Skin epidermis (tissue), 12 donors: ENCODE results near the gene RAD52.

Experiments used
- H3K27ac ChIP-seq, 21 experiments: fragments of 200-600 bp; sonication (generic) in 11 of 21; one replicate each; pipeline ENCODE4 v1.5.0; 2020; ENCODE audit warnings: mild to moderate bottlenecking in 3 of 21, inconsistent platforms in 2 of 21, moderate library complexity in 2 of 21
- H3K4me3 ChIP-seq, 7 experiments: fragments of 200-600 bp; sonication (generic) in 2 of 7; one replicate each; pipeline ENCODE4 v1.5.0; 2020; ENCODE audit warnings: inconsistent platforms in 2 of 7, mild to moderate bottlenecking in 2 of 7, moderate library complexity in 1 of 7

Gene RAD52

GRCh38 chr12:949453-950191 is at the start of gene RAD52:
Gene RAD52 (minus strand): TSS chr12:949694. CDS start chr12:933058, 16,636 bp downstream.
- Histone ChIP-seq H3K4me3 (peak within 1 kb of the TSS; percentile 65 to 83 (median 70)), H3K27ac (peak within 1 kb of the TSS; percentile 76 to 95 (median 91))

DNA sequence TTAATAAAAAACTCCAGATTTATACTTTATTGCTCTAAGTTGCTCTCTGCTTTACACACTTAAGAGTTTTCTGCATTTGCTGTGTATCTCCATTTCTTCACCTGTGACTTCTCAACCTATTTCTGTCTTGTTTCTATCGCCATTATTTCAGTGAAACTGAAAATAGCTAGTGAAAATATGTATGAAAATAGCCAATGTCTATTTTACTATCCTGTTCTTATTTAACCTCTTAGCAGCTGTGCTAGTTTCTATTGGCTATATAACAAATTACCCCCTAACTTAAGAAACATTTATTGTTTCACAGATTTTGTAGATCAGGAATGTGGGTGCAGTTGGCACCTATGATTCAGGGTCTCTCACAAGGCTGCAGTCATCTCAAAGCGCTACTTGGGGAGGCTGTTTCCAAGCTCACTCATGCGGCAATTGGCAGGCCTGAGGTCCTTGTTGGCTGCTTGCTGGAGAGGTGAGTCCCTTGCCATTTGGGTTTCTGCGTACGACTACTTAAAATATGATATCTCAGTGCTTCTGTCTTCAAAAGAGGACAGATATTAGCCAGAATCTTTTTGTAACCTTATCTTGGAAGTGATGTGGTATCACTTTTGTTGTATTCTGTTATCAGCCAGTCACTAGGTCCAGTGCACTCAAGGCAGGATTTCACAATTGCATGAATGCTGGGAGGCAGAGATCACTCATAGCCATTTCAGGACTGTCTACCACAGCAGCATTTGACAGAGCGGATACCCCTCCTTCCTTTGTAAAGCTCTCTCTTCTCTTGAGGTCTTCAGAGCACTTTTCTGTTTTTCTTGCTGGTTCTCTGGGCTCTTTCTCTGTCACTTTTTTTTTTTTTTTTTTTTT is 48.8 kb upstream of the RAD52 start:
- Histone ChIP-seq H3K4me3 (no peak overlapping the region), H3K27ac (no peak overlapping the region)

- Histone ChIP-seq H3K27ac (no peak overlapping the region), H3K4me3 (no peak overlapping the region)
These were observed 48.0 kb upstream of the RAD52 start for GRCh38 chr12:997505-997904.

GRCh38 chr12:996881-997280 is 47.4 kb upstream of the RAD52 start:
- Histone ChIP-seq H3K4me3 (no peak overlapping the region), H3K27ac (no peak overlapping the region)

DNA sequence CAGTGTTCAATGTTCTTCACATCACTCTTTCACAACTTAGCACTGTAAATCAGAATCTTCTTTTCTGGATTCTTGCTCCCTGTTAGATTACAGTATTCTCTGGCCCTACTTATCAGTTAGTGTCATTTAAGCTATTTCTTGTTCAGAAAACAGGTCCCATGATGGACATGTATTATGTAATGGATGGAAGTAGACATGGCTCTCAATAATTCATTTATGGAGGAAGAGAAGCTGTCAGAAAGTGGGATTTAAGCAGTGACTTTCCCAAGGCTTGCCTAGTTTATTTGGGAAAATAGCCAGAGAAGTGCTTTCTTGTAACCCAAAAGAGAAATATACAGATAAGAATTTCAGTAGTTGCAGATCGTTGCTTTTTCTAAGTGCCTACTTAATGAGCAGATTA is 43.2 kb upstream of the RAD52 start:
- Histone ChIP-seq H3K4me3 (no peak overlapping the region), H3K27ac (peak overlapping the region in 2 of 21 experiments; percentile 98 to 99)

DNA sequence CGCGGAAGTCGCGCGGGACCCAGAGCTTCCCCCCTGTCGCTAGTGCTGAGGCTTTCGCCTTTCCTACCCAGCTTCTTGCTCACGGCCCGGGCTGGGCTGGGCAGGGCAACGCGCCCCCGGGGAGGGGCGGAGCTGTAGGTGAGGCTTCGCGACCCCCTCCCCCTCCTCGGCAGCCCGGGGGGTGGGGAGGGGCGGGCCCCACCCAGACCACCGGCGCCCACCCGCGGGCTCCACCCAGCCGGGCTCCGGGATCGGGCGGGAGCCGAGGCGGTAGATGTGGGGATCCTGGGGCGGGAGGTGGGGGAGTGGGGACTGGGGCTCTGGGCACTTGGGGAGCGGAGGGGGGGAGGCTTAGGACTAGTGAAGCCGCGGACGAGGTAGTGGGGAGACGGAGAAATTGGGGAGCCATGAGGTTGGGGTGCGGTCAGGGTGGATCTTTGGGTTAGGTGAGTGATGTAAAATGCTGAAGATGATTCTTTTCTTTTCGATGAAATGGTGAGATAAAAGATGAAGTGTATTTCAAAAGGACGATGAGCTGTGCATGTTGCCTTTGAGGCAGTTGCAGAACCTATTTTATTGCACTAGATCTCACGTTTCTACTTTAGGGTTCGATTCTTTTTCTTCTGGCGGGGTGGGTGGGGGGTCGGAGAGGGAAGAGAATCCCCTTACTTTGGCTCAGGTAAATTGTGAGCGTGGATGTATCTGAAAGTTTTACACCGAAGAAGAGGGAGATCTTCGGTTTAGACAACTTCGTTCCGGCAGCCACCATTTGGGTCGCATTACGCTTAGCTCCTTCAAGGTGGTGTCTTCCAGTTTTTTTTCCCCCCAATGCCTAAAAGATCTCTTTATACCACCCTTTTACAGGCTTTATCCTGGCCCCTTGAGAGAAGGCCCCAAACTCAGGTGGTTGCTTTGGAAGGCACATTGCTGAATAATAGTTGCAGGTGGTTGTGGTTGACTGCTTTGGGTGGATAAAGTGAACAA is 42.1 kb upstream of the RAD52 start:
- H3K27ac ChIP-seq = peak overlapping the region; percentile 87 to 100 (median 97)
- H3K4me3 ChIP-seq = peak overlapping the region; percentile 70 to 99 (median 93)

DNA sequence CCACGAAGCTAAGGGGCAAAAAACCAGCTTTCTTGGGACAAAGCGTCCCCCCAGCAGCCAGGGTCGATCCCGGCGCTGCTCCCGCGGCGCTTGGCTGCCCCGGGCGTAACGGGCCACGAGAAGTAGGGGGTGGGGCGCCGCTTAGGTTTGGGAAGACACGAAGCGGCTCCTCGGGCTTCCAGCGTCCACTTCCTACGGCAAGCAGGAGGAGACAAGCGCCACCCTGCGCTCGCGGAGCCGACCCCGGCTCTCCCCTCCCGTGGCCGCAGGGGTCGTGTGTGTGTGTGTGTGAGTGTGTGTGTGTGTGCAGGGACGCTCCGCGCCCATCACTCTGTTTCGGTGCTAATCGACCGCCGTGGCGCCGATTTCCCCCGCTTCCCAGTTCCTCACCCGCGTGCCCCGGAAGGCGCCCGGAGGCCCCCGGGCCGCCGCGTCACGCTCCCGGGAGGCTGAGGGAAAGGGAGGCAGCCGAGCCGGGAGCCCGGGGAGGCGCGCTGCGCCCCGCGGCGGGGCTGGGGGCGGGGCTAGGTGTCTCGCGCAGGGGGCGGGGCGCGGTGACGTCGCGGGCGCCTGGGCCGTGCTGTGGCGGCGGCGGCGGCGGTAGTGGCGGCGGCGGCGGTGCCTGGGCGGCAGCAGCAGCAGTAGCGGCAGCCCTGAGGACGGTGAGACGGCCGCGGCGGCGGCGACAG is 41.3 kb upstream of the RAD52 start, which contains the start of gene ERC1:
Gene ERC1, plus strand, starts transcription at position 563 of the 689 bp plus-strand sequence. CDS start 36,681 bp downstream, outside the sequence.
- Histone ChIP-seq H3K4me3 (peak within 1 kb of the TSS; percentile 70 to 99 (median 93)), H3K27ac (peak within 1 kb of the TSS; percentile 87 to 100 (median 97))

DNA sequence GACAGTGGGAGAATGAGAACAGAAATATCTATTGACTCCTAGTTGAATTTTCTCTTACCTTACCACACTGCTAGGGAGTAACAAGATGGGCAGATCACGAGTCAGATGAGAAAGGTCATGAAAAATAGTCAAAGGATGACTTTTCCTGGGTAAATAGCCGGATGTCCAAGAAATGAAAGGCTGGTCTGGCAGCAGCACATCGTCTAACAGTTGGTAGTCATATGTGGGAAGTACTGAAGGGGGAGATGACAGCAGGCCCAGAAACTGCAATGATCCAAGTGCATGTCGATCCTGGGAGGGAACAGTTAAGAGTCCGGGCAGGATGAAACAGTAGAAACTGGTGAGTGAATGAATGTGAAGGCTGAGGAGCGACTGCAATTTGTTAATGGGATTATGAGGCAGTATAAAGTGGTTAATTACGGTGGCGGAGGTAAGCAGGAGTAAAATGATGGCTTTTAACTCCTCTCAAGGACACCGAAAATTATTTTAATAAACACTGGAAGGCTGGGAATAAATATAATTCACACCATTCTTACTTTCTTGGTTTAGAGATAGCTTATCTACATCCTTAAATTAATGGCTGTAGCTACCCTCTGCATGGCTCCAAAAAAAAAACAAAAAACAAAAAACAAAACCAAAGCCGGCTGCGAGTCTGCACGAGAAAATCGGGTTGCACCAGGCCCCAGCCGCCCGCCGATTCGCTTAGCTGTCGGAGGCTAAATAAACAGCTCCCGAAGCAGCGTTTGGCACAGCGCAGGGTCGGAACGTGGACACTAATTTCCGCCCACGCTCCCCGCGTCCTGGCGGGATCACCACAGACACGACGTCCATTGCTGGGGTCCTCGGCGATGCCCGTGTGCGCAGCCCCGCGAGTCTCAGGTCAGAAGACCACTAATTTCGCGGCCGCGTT is 40.5 kb upstream of the RAD52 start:
- peak overlapping the region; percentile 87 to 100 (median 97) for H3K27ac ChIP-seq
- peak overlapping the region; percentile 70 to 99 (median 93) for H3K4me3 ChIP-seq

GRCh38 chr12:989051-989450 is 39.6 kb upstream of the RAD52 start:
- Histone ChIP-seq H3K4me3 (peak overlapping the region in 1 of 7 experiments; percentile 89), H3K27ac (peak overlapping the region in 13 of 21 experiments; percentile 87 to 100 (median 97))

DNA sequence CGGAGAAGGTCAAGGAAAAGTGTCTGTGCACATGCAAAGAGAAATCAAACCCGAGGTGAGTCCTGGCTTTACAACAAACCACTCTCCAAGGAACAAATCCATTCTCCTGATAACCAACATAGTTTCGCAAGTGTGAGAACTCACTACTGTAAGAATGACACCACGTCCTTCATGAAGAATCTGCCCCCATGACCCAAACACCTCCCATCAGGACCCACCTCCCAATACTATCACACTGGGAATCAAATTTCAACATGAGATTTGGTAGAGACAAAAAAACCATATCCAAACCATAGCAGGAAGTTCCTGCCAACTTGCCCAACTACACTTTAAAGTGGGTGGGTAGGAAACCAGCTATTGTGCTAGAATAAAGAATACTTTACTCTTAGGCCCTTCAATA is 39.2 kb upstream of the RAD52 start:
- H3K4me3 ChIP-seq = no peak overlapping the region
- H3K27ac ChIP-seq = peak overlapping the region in 6 of 21 experiments; percentile 87 to 98 (median 97)

DNA sequence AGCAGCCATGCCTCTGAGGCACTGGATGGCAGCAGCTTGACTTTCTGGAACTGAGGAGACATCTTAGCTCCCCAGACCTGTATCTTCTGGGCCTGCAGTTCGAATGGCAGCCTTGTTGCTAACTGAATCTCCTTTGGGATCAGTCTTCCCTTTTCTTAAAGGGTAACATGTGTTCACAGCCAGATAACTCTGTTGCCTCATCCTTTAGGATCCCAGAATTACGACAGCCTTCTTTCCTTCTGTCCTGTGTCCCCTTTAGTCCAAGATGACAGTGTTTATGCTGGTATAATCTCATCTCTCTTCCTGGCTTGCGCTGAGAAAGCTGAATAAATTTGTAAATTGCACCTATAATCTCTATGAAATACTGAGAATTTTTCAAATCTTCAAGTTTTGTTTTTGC is 32.5 kb upstream of the RAD52 start:
- no peak overlapping the region for H3K27ac ChIP-seq
- H3K4me3 ChIP-seq = no peak overlapping the region

GRCh38 chr12:981176-981828 is 31.8 kb upstream of the RAD52 start:
- Histone ChIP-seq H3K4me3 (no peak overlapping the region), H3K27ac (no peak overlapping the region)

- Histone ChIP-seq H3K4me3 (no peak overlapping the region), H3K27ac (no peak overlapping the region)
These were observed 29.9 kb upstream of the RAD52 start for GRCh38 chr12:979349-979748.

DNA sequence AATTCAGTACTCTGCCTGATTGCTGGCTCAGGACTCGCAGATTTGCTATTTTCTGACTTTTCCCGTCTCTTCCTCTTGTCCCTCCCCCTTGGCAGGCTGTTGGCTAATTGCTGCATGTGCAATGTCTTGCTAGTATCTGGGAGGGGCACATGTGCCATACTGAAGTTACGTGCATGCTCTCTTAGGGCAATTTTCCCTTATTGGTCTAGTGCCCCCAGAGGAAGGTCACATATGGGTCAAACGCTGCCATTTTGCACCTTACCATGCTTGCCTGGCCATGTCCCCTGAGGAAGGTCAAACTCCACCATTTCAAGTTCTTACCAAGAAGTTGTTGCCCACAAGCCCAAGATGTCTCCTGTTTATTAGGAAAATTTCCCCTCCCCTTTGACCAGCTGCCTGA is 27.7 kb upstream of the RAD52 start:
- H3K27ac ChIP-seq = no peak overlapping the region
- H3K4me3 ChIP-seq = no peak overlapping the region

DNA sequence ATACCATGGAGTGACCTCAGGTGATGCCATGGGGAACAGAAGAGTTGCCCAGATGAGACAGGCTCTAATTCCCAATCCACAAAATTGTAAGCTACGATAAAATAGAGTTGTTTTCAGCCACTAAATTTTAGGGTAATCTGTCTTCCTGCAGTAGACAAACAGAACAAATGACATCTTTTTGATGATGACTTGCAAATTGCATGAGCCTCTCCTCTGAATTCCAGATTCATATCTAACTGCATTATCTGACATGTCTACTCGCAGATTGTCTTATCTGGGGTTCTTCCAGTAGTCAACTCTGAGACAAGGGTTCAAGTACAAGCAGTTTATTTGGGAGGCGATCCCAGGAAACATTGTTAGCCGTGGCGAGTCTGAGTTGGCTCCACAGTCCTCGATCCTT is 27.1 kb upstream of the RAD52 start:
- no peak overlapping the region for H3K27ac ChIP-seq
- no peak overlapping the region for H3K4me3 ChIP-seq

- Histone ChIP-seq H3K27ac (no peak overlapping the region), H3K4me3 (no peak overlapping the region)
These were observed 24.9 kb upstream of the RAD52 start for GRCh38 chr12:974271-974862.

GRCh38 chr12:971991-972390 is 22.5 kb upstream of the RAD52 start:
- Histone ChIP-seq H3K27ac (no peak overlapping the region), H3K4me3 (no peak overlapping the region)
